Peyer's patch (tissue), 4 donors: ENCODE results near the gene ALDH2. TPM values are rescaled to one million over a fixed set of nuclear protein-coding genes. Genes with fewer than 3 reads are reported as not detected.

Experiments used
- DNase-seq, 3 donors: peaks; one replicate each; pipeline ENCODE4 v3.0.0-alpha.2; 2017 to 2019
- H3K27ac ChIP-seq, 4 donors: fragments of 200-600 bp; sonication (generic); one replicate each; pipeline ENCODE4 v1.5.1; 2016 to 2019
- H3K27me3 ChIP-seq, 2 donors: fragments of 200-600 bp; sonication (generic); one replicate each; pipeline ENCODE4 v1.5.1; 2019
- H3K36me3 ChIP-seq, 3 donors: fragments of 200-600 bp; sonication (generic); one replicate each; pipeline ENCODE4 v1.5.1; 2016 to 2019
- H3K4me1 ChIP-seq, 4 donors: fragments of 200-600 bp; sonication (generic); one replicate each; pipeline ENCODE4 v1.5.1; 2016 to 2019
- H3K4me3 ChIP-seq, 4 donors: fragments of 200-600 bp; sonication (generic); 1 replicate in 3 of 4; 2 replicates in 1 of 4; pipeline ENCODE4 v1.5.1; 2016 to 2019; ENCODE audit warnings: mild to moderate bottlenecking in 1 of 4
- H3K9me3 ChIP-seq, 4 donors: fragments of 200-600 bp; sonication (generic); one replicate each; pipeline ENCODE4 v1.5.1; 2016 to 2019; ENCODE audit warnings: mild to moderate bottlenecking in 1 of 4
- CTCF ChIP-seq, 6 experiments: fragments of 450-650 bp in 4 of 6; fragments of 200-600 bp in 2 of 6; sonication (generic) in 1 of 6; IDR thresholded peaks; one replicate each; pipeline ENCODE4 v1.5.1; 2017 to 2019; ENCODE audit warnings: antibody characterized with exemption in 6 of 6, mild to moderate bottlenecking in 3 of 6, moderate library complexity in 1 of 6
- POLR2A ChIP-seq, 2 donors: fragments of 450-650 bp; IDR thresholded peaks; one replicate each; pipeline ENCODE4 v1.5.1; 2017; ENCODE audit warnings: antibody characterized with exemption in 2 of 2, mild to moderate bottlenecking in 2 of 2, moderate library complexity in 2 of 2
- total RNA-seq, 4 donors: library from RNA; depleted of rRNA; stranded (reverse); fragments of >200 nt; gene quantifications; one replicate each; pipeline ENCODE4 v1.1.0, GENCODE V29; 2016

ALDH2 gene
- total RNA-seq, 4 donors from 2014 or later: 118 to 215 (median 177) TPM

GRCh38 chr12:111769599-111769998, 2.9 kb downstream of the ALDH2 start:
- H3K4me3 ChIP-seq: peak overlapping the region in 1 of 4 donors; percentile 72
- peaks cover 3 to 62% (median 15%) of the 10 kb centered on the region in 4 donors for H3K4me1 ChIP-seq
- H3K9me3 ChIP-seq: no peaks in the 10 kb centered on the region
- H3K27me3 ChIP-seq: no peaks in the 10 kb centered on the region
- peaks cover 0 to 4% (median 0%) of the 10 kb centered on the region in 3 donors for H3K36me3 ChIP-seq
- no peak for DNase-seq
- TF ChIP-seq CTCF (IDR thresholded peaks at IDR 0.05) (no peak), POLR2A (IDR thresholded peaks at IDR 0.05) (no peak)
- no peak overlapping the region for H3K27ac ChIP-seq

GRCh38 chr12:111773801-111774551, 7.2 kb downstream of the ALDH2 start:
- peak overlapping the region in 2 of 4 donors; percentile 19 to 22 for H3K4me3 ChIP-seq
- no peaks in the 10 kb centered on the region for H3K9me3 ChIP-seq
- DNase-seq: peak; percentile 54 to 88 (median 80)
- peak overlapping the region; percentile 68 to 99 (median 86) for H3K27ac ChIP-seq
- H3K4me1 ChIP-seq: peaks cover 0 to 93% (median 32%) of the 10 kb centered on the region in 4 donors
- peaks cover 0 to 4% (median 0%) of the 10 kb centered on the region in 3 donors for H3K36me3 ChIP-seq
- TF ChIP-seq CTCF (IDR thresholded peaks at IDR 0.05) (no peak), POLR2A (IDR thresholded peaks at IDR 0.05) (peak; percentile 27 to 36)
- H3K27me3 ChIP-seq: no peaks in the 10 kb centered on the region

- DNase-seq: peak; percentile 69 to 94 (median 92)
- TF ChIP-seq CTCF (IDR thresholded peaks at IDR 0.05) (no peak), POLR2A (IDR thresholded peaks at IDR 0.05) (peak in 1 of 2 donors; percentile 63)
- Histone ChIP-seq H3K4me1 (peaks cover 0 to 93% (median 34%) of the 10 kb centered on the region in 4 donors), H3K4me3 (peak overlapping the region in 2 of 4 donors; percentile 6 to 19), H3K27ac (peak overlapping the region; percentile 68 to 99 (median 86)), H3K9me3 (no peaks in the 10 kb centered on the region), H3K36me3 (peaks cover 0 to 3% (median 0%) of the 10 kb centered on the region in 3 donors), H3K27me3 (no peaks in the 10 kb centered on the region)
These were observed 8.8 kb downstream of the ALDH2 start for GRCh38 chr12:111775205-111776193.

GRCh38 chr12:111776836-111777344, 10.2 kb downstream of the ALDH2 start:
- Histone ChIP-seq H3K4me1 (peaks cover 0 to 79% (median 34%) of the 10 kb centered on the region in 4 donors), H3K27me3 (no peaks in the 10 kb centered on the region), H3K4me3 (peak overlapping the region in 1 of 4 donors; percentile 30), H3K36me3 (peaks cover 0 to 8% (median 0%) of the 10 kb centered on the region in 3 donors), H3K27ac (peak overlapping the region; percentile 68 to 99 (median 86)), H3K9me3 (no peaks in the 10 kb centered on the region)
- no peak for DNase-seq
- TF ChIP-seq CTCF (IDR thresholded peaks at IDR 0.05) (no peak), POLR2A (IDR thresholded peaks at IDR 0.05) (no peak)
